ACHN (cell line): ENCODE data around the gene TATDN2.
A peak's percentile ranks its signal among the peaks of the same experiment; 100 is the strongest.
"Not testable (repeated sequence)": the region's sequence is repeated elsewhere in the genome, so short reads cannot be mapped to it uniquely, and the experiment has no call there.

Experiments used
- DNase-seq: peaks from one replicate; pipeline ENCODE4 v3.0.0-alpha.2; 2015
- in situ Hi-C: cut with HindIII; loops from 2 replicates; pipeline ENCODE4 v1.10.0; 2017; ENCODE audit warnings: low sequenced_read_pairs, low pct_ligation_motif_present, low pct_unique_long_range_greater_than_20kb

Gene TATDN2

DNA sequence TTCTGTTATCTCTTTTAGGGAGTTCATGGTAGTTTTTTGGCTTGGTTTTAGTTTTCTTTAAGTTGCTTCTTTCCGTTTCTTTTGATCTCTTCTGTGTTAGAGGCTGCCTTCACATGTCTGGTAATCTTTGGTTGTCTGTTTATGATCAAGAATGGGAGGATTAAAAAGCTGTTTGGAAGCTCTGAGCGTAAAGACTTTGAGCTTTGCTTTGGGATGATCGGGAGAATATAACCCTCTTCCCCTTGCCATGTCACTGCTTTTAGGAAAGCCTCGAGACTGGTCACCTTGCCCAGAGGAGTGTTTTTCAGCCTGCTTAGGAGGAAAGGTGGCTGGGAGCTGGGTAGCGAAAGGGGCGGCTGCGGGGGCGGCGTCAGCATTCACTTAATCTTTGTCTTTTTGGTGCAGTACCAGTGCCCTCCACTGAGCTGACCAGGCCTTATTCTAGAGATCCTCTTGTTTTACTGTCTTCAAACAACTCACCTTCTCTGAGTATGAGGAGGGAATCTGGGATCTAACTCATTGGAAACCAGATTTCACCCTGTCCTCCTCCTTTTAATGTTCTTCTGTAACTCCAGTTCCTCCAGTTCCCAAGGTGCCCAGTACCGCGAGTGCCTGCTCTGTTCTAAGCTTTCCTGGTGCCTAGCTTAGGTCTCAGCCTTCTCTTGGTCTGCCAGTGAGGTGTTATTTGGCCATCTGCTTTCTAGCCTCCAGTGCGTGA is 15.5 kb downstream of the TATDN2 start:
- in situ Hi-C loops: no loop called here
- peak; percentile 32 for DNase-seq

GRCh38 chr3:10265833-10266232 is 17.6 kb downstream of the TATDN2 start:
- in situ Hi-C loops: no loop called here
- DNase-seq: no peak

DNA sequence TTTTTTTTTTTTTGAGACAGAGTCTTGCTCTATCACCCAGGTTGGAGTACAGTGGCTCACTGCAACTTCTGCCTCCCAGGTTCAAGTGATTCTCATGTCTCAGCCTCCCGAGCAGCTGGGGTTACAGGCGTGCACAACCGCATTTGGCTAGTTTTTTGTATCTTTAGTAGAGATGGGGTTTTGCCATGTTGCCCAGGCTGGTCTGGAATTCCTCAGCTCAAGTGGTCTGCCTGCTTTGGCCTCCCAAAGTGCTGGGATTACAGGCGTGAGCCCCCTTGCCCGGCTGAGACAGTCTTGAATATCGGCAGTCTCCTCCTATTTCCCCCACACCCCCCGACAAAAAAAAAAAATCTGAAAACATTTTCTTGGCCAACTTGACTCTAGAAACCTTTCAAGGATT is 18.7 kb downstream of the TATDN2 start:
- DNase-seq, in situ Hi-C loops: not testable (repeated sequence)

DNA sequence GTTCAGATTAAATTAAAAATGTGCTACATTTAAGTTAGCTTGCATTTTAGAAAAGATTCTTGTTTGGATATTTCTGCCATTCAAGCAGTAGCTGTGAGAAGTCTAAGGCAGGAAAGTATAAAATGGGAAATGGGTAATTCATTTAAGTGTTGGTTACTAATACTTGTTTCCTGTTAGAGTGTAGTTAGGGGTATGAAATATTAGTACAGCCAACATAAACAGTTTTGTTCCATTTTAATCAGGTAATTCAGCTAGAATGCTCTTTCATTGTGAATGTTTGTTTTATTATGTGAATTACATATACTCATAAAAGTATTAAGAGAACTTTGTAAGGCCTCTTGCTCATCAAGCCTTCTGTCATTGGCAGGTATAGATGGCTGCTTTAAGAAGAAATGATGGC is 19.9 kb downstream of the TATDN2 start:
- in situ Hi-C loops: no loop called here

GRCh38 chr3:10268930-10269329 is 20.7 kb downstream of the TATDN2 start:
- DNase-seq: no peak
- in situ Hi-C loops: no loop called here

More for the DNA sequence above, 19.9 kb downstream of the TATDN2 start:
- no peak for DNase-seq

GRCh38 chr3:10269443-10269842 is 21.2 kb downstream of the TATDN2 start:
- DNase-seq: no peak
- in situ Hi-C loops: no loop called here

- in situ Hi-C loops, DNase-seq: not testable (repeated sequence)
Observed at GRCh38 chr3:10272476-10272875, 24.2 kb downstream of the TATDN2 start.

DNA sequence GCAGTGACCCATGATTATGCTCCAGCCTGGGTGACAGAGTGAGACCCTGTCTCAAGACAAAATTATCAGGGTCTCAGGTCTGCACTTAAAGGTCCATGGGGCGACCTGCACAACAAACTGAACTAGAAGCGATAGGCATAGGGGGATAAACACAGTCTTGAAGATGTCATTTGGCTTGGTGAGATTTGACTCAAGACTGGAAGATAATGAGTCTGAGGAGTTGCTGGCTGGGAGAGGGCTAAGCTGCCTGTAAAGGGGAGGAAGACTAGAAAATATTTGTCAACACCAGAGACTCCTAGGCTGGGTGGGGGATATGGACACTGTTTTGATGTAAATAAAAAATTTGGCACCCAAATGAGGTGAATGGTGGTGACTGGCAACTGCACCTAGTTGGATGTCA is 24.7 kb downstream of the TATDN2 start:
- DNase-seq: no peak
- in situ Hi-C loops: no loop called here

DNA sequence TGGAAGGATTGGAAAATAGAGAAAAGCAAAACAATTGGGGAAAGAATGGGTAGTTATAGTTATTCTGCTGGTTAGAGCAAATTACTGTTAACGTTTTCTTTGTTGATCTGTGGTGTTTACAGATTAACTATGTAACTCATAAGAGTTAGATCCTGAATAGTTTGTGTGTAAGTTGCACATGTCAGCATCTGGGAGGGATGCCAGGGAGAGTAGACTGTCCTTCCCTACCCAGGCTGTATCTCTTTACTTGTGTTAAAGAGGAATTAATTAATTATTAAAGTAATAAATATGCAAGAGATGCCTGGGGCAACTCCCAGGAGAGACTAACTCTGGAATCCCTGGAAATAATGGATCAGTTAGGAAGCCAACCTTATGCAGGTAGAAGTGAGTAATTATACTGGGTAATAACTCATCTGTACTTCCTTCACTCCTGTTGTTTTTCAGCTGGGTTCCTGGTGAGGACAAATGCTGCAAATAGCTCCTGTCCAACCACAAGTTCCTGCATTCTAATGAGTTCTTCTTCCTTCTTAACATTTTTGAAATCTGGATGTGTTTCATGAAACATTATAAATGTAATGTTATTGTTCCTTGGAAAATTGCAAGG is 25.5 kb downstream of the TATDN2 start:
- in situ Hi-C loops: no loop called here
- no peak for DNase-seq

GRCh38 chr3:10274601-10275000 is 26.3 kb downstream of the TATDN2 start:
- DNase-seq: no peak
- in situ Hi-C loops: no loop called here

- in situ Hi-C loops: no loop called here
- DNase-seq: no peak
Observed at GRCh38 chr3:10277115-10277625, 28.9 kb downstream of the TATDN2 start.

DNA sequence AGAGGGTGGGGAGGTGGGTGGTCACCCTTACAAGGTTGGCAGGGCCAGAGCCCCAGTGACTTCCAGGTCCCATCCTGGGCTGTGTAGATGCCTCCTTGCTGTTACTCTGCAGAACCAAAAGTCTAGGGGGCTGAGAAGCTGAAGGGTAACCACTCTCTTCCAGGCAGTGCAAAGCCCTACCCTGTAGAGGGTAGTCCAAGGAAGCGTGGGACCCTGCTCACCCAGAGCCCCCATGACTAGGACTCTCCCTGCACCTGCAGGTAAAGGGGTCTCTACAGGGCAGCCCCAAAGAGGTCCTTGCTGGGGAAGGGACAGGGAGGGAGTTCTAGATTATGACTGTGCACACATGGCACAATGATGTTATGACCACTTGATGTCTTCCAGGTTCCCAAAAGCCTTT is 30.2 kb downstream of the TATDN2 start:
- no peak for DNase-seq
- in situ Hi-C loops: no loop called here

DNA sequence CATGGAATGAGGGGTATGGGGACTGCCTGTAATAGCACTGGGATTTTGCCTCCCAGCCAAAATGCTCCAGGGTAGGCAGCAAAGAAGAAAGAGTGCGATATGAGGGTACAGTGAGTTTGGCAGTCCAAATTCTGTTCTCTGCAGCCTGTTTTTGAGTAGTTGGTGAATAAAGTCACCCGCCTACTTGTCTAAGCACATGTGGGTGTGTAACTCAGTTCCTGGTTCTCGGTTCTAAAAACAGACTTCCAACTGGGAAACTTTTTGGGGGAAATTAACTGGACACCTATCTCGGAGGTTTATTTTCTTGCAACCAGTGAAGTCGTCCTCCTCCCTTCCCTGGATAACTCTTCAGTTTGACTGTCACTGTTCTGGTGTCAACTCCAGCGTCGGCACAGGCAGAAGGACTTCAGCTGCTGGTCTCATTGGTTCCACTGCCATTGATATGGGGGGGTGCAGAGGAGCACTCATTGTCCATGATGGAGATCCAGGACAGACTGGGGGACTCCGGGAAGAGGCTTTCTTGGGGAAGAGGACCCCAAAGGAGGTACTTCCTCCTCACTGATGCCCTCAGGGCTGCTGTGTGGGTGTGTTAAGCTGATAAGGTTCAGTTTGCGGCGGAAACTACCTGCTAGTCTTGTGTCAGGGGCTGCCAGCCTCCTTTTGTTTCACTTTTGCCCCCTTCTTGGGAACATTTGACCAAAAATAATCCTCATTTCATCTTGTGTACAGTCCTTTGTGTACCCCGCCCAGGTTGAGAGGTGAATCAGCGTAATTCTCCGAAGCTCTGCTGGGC is 31.3 kb downstream of the TATDN2 start:
- no peak for DNase-seq
- in situ Hi-C loops: no loop called here

GRCh38 chr3:10280177-10280529 is 31.9 kb downstream of the TATDN2 start:
- in situ Hi-C loops: no loop called here
- DNase-seq: peak; percentile 10

DNA sequence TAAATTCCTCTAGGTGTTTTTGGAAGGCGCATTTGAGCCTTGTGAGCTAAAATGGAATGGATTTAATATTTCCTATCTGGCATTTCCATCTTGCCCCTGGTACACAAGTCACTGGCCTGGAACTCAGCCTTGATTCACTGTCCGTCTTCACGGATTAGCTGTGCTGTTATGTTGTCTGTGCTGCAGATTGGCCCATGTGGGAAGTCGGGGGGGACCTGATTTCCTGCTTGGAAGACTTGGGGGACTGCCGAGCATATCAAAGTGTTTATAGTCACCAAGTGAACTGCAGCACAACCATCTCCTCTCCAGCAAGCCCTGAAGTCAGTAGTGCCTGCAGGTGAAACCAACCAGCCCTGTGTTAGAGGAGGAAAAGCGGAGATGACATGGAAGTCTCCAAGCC is 32.3 kb downstream of the TATDN2 start:
- no peak for DNase-seq
- in situ Hi-C loops: no loop called here

DNA sequence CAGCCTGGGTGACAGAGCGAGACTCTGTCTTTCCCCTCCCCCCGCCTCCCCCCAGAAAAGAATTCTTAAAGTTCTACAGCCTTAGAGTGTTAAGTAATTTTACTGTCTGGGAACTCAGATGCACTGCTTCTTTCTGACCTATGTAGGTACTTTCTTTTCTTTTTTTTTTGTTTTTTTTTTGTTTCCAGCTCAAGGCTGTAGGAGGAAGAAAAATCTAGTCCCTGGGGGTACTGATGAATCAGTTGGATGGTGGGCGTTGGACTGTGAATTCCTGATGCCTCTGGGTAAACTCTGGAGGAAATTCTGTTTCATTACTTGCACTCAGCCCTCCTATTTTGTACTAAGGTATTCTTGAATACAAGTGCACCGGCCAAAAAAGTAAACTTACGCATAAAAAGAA is 33.7 kb downstream of the TATDN2 start:
- DNase-seq: peak; percentile 9
- in situ Hi-C loops: no loop called here

- no peak for DNase-seq
- in situ Hi-C loops: no loop called here
Observed at GRCh38 chr3:10283638-10284037, 35.4 kb downstream of the TATDN2 start.

- no peak for DNase-seq
- in situ Hi-C loops: no loop called here
Observed at GRCh38 chr3:10284496-10284895, 36.2 kb downstream of the TATDN2 start.

DNA sequence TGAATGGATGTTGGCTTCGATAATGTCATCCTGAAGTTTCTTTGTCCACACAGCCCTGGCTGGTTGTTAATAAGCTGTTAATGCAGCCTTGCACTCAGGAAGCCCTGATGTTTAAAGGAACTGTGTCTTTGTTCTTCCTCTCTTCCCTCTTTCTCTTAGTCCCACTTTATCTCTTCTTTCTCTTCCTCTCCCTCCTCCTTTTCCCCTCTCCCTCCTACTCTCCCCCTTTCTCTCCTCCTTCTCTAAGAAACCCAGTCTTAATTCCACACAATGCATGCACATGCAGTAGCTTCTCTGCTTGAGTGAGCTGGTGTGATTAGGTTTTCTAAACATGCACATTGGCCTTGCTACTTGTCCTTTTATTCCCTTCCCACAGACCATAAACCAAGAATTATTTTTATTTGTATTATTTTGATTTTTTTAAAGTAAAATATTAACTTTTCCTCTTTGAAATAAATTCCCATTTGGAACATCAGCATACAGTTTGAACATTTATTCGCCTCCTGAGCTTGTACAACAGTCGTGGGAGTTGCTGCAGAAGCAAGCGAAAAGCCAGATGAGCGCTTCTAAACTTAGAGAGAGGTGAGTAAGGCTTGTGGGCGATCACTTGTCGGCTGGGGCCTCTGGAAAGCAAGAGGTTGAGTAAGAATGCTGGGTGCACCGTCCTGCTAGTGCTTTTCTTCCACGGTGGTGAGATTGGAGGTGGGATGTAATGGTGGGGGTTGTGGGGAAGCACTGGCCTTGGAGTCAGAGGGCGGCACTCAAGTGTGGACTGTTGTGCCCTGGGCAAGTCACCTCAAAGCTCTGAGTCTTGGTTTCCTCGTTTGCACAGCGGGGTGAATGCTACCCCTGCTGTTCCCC is 37.2 kb downstream of the TATDN2 start:
- no peak for DNase-seq
- in situ Hi-C loops: no loop called here
